ENCODE measurements around the gene SFI1. TPM values are rescaled to one million over a fixed set of nuclear protein-coding genes. Genes with fewer than 3 reads are reported as not detected.

Gene SFI1
- total RNA-seq, 1 experiment from 2014 or later = 59.2 TPM

- peaks cover 14% of the 10 kb centered on the region for H3K36me3 Mint-ChIP-seq (ENCODE audit: insufficient read depth, unreplicated experiment)
- TF ChIP-seq CTCF (IDR thresholded peaks at IDR 0.05; ENCODE audit: unreplicated experiment) = no peak
- intact Hi-C loops (cut with micrococcal nuclease; ENCODE audit: unreplicated experiment) = no loop called here
- BruUV-seq (replicated peaks) = no TSS peak
- no peaks in the 10 kb centered on the region for H3K4me1 Mint-ChIP-seq (ENCODE audit: low read depth, unreplicated experiment)
- no peak overlapping the region for H3K4me3 Mint-ChIP-seq (ENCODE audit: low read depth, unreplicated experiment)
- DNase-seq = no peak
- no peaks in the 10 kb centered on the region for H3K27me3 Mint-ChIP-seq (ENCODE audit: unreplicated experiment)
- H3K9me3 Mint-ChIP-seq (ENCODE audit: low read depth, unreplicated experiment) = no peaks in the 10 kb centered on the region
- no peak overlapping the region for H3K27ac Mint-ChIP-seq (ENCODE audit: unreplicated experiment)
- CTCF ChIA-PET = no interaction called here
These were observed 78.9 kb downstream of the SFI1 start for GRCh38 chr22:31575190-31575589.

- TF ChIP-seq CTCF (IDR thresholded peaks at IDR 0.05; ENCODE audit: unreplicated experiment) = no peak
- no peaks in the 10 kb centered on the region for H3K27me3 Mint-ChIP-seq (ENCODE audit: unreplicated experiment)
- no peak overlapping the region for H3K27ac Mint-ChIP-seq (ENCODE audit: unreplicated experiment)
- peaks cover 18% of the 10 kb centered on the region for H3K36me3 Mint-ChIP-seq (ENCODE audit: insufficient read depth, unreplicated experiment)
- H3K4me1 Mint-ChIP-seq (ENCODE audit: low read depth, unreplicated experiment) = no peaks in the 10 kb centered on the region
- no peaks in the 10 kb centered on the region for H3K9me3 Mint-ChIP-seq (ENCODE audit: low read depth, unreplicated experiment)
- intact Hi-C loops (cut with micrococcal nuclease; ENCODE audit: unreplicated experiment) = no loop called here
- CTCF ChIA-PET = no interaction called here
- DNase-seq = no peak
- H3K4me3 Mint-ChIP-seq (ENCODE audit: low read depth, unreplicated experiment) = no peak overlapping the region
- no TSS peak for BruUV-seq (replicated peaks)
These were observed 81.4 kb downstream of the SFI1 start for GRCh38 chr22:31577711-31578110.

GRCh38 chr22:31578171-31578570 lies 81.8 kb downstream of the SFI1 start:
- H3K36me3 Mint-ChIP-seq (ENCODE audit: insufficient read depth, unreplicated experiment) = peaks cover 18% of the 10 kb centered on the region
- H3K27me3 Mint-ChIP-seq (ENCODE audit: unreplicated experiment) = no peaks in the 10 kb centered on the region
- H3K9me3 Mint-ChIP-seq (ENCODE audit: low read depth, unreplicated experiment) = no peaks in the 10 kb centered on the region
- H3K27ac Mint-ChIP-seq (ENCODE audit: unreplicated experiment) = no peak overlapping the region
- no peaks in the 10 kb centered on the region for H3K4me1 Mint-ChIP-seq (ENCODE audit: low read depth, unreplicated experiment)
- intact Hi-C loops (cut with micrococcal nuclease; ENCODE audit: unreplicated experiment) = no loop called here
- no peak for DNase-seq
- no peak overlapping the region for H3K4me3 Mint-ChIP-seq (ENCODE audit: low read depth, unreplicated experiment)
- BruUV-seq (replicated peaks) = no TSS peak
- CTCF ChIA-PET = no interaction called here
- TF ChIP-seq CTCF (IDR thresholded peaks at IDR 0.05; ENCODE audit: unreplicated experiment) = no peak

- H3K36me3 Mint-ChIP-seq (ENCODE audit: insufficient read depth, unreplicated experiment) = peaks cover 14% of the 10 kb centered on the region
- no peaks in the 10 kb centered on the region for H3K9me3 Mint-ChIP-seq (ENCODE audit: low read depth, unreplicated experiment)
- no peaks in the 10 kb centered on the region for H3K27me3 Mint-ChIP-seq (ENCODE audit: unreplicated experiment)
- intact Hi-C loops (cut with micrococcal nuclease; ENCODE audit: unreplicated experiment) = no loop called here
- no peak for DNase-seq
- no peak for TF ChIP-seq CTCF (IDR thresholded peaks at IDR 0.05; ENCODE audit: unreplicated experiment)
- CTCF ChIA-PET = no interaction called here
- no peak overlapping the region for H3K4me3 Mint-ChIP-seq (ENCODE audit: low read depth, unreplicated experiment)
- H3K4me1 Mint-ChIP-seq (ENCODE audit: low read depth, unreplicated experiment) = no peaks in the 10 kb centered on the region
- no TSS peak for BruUV-seq (replicated peaks)
- H3K27ac Mint-ChIP-seq (ENCODE audit: unreplicated experiment) = no peak overlapping the region
These were observed 83.5 kb downstream of the SFI1 start for GRCh38 chr22:31579835-31580242.

Measured in Calu3 (cell line).